Activated CD8-positive, alpha-beta memory T cell treated with anti-CD3 and anti-CD28 coated beads, Interleukin-2, amount 50 U/mL, for 4 hours (primary cell): ENCODE data around the gene MFSD8.
"Not testable (repeated sequence)": the region's sequence is repeated elsewhere in the genome, so short reads cannot be mapped to it uniquely, and the experiment has no call there.

ENCODE experiments used
- DNase-seq: peaks from one replicate; pipeline ENCODE4 v3.0.0-alpha.2; 2020

MFSD8 gene

GRCh38 chr4:127931836-127932235 is 33.1 kb downstream of the MFSD8 start:
- DNase-seq, result not testable (repeated sequence)

DNA sequence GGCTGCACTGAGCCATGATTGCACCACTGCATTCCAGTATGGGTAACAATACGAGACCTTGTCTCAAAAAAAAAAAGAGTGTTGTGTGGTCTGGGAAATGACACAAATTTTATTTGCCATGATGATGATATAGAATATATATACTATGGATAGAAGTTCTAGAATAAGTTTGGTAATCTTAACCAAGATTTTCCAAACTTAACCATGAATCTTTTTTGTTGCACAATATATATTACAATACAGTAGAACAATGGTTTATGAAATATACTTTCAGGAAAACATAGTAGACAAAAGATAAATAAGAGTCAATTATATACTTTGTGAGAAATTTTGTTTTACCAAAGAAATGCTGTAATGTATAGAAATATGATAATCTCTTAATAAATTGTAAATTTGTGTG is 34.8 kb downstream of the MFSD8 start:
- DNase-seq, result no peak

GRCh38 chr4:127925720-127926119 is 39.3 kb downstream of the MFSD8 start:
- not testable (repeated sequence) for DNase-seq

DNA sequence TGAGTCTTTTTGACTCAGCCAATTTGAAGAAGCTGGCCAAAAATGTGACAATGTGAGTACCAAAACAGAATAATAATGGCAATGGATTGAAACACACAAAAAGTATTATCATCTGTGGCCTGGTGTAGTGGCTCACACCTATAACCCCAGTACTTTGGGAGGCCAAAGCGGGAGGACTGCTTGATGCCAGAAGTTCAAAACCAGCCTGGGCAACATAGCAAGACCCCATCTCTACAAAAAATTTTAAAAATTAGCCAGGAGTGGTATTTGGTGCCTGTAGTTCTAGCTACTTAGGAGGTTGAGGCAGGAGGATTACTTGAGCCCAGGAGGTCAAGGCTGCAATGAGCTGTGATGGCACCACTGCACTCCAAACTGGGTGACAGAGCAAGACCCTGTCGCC is 42.7 kb downstream of the MFSD8 start:
- no peak for DNase-seq

DNA sequence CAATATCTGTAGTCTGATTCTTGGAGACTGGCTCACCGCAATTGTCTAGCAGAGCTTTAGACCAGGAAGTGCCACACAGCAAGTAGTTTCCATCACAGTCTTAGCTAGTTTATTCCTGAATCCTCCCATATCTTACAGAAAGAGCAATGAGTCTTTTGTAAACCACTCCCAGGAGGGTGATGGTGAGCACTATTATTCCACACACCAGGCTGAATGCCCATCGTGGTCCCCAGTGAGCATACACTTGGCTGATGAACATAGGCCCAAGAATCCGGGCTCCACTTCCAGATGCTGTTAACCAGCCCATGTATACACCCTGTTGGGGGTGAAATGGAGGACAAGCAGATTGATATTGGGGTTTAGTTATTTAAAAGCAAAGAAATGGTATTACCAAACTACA is 44.5 kb downstream of the MFSD8 start:
- DNase-seq, result no peak

GRCh38 chr4:127917151-127917550 is 47.8 kb downstream of the MFSD8 start:
- DNase-seq, result no peak

- no peak for DNase-seq
Measured at GRCh38 chr4:127916512-127916911, 48.5 kb downstream of the MFSD8 start.

DNA sequence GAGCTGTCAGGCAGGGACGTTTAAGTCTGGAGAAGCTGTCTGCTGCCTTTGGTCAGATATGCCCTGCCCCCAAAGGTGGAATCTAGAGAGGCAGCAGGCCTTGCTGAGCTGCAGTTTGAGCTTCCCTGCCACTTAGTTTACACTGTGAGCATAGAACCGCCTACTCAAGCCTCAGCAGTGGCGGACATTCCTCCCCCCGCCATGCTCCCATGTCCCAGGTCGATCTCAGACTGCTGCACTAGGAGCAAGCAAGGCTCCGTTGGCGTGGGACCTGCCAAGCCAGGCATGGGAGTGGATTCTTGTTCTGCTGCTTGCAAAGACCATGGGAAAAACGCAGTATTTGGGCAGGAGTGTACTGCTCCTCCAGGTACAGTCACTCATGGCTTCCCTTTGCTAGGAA is 59.9 kb downstream of the MFSD8 start:
- no peak for DNase-seq

DNA sequence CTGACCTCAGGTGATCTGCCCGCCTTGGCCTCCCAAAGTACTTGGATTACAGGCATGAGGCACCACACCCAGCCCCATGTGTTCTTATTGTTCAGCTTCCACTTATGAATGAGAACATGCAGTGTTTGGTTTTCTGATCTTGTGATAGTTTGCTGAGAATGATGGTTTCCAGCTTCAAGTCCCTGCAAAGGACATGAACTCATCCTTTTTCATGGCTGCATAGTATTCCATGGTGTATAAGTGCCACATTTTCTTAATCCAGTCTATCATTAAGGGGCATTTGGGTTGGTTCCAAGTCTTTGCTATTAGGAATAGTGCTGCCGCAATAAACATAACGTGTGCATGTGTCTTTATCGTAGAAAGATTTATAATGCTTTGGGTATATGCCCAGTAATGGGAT is 65.3 kb downstream of the MFSD8 start:
- DNase-seq, result not testable (repeated sequence)

DNA sequence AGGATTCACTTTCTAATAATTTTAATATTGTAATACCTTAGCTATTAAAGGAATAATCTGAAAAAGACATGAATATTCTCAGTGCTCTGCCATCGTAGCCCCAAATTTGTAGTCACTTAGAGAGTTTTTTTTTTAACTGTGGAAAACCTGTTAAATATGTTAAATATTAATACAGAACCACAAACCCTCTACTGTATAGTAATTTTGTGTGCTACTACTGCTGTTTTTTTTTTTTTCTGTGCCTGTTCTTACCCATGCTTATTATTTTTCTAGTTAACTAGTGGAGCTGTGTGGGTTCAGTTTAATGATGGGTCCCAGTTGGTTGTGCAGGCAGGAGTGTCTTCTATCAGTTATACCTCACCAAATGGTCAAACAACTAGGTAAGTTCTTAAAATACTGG is 68.4 kb downstream of the MFSD8 start:
- DNase-seq, result no peak

GRCh38 chr4:127896069-127896468 is 68.9 kb downstream of the MFSD8 start:
- no peak for DNase-seq

- DNase-seq, result no peak
Measured at GRCh38 chr4:127889903-127890302, 75.1 kb downstream of the MFSD8 start.

DNA sequence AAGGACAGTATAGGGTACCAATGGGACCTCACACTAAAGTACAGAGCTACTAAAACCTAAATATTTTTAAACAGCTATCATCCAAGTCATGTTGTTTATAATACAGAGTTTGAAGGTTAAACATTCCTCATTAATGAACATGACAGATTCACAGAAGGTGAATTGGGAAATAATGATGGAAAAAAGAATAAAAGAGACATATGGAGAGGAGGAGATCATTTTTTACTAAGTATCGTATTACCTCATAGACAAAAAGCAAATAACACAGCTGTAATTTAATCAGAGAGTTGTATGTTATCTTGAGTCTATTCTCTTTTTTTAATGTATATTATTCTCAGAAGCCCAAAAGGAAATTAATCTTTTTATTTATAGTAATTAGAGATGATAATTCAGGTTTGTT is 76.4 kb downstream of the MFSD8 start:
- DNase-seq, result no peak

DNA sequence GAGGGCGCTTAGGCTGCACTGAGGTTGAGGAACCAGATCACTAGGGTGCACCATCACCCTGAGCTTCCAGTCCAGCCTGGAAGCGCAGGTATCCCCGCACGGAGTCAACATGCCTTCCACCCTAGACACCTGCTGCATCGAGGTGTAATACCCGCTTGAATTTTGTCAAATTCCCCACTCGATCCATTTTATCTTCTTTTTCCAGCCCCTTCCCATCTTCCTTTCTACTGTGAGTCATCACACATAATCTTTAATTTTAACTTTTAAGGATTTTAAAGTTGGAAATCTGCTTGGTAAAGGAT is 83.5 kb downstream of the MFSD8 start:
- no peak for DNase-seq

DNA sequence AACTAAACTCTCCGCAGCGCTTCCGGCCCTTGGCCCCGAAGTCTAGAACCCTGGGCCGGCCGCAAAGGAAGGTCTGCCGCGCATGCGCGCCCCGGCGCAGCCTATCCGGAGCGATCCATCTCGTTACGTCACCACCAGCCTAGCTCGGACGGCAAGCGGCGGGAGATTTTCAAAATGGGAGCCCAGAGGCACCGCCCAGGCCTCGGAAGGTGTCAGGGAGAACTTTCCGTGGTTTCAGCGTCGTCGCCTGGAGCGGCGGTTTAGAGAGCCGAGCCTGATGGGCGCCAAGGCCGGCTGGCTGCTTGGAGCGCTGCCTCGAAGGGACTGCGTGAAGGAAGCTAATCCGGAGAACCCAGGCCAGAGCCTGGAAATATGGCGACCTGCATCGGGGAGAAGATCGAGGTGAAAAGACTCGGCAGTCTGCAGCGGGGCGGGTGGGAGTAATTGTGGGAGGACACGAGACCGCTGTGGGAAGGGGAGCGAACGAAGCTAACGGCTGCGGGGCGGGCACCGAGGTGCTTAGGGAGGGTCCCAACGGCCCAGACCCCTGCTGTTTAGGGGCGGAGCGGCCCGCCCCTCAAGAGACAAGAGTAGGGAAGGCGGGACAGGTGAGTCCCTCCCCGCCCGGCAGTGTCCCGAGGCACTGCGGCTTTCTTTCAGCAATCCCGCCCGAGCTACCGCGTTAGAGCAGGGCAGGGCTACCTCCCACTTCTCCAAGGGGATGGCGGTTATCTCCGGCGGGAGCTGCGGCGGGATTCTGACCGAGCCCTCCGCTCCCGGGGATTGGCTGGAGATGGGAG is 84.0 kb downstream of the MFSD8 start, which contains the start of gene PLK4:
PLK4 (plus strand) TSS at position 131 of the 800 bp plus-strand sequence; CDS start at position 373, 242 bp downstream.
- peak; percentile 93 for DNase-seq

GRCh38 chr4:127875791-127876190 is 89.2 kb downstream of the MFSD8 start:
- DNase-seq, result no peak

DNA sequence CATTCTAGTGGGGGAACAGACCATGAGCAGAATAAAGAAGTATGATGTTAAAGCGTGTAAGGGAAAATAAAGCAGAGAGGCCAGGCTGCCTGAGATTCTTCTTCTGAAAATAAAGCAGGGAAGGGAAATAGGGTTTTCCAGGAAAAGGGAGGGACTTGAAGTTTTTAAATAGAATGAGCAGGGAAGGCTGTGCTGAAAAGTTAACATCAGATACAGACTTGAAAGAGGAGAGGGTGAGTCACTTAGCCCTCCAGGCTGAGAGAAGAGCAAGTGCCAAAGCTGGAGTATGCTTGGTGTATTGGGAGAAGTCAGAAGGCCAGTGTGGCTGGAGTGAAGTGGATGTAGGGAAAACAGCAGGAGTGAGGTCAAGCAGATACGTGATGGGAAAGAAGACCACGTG is 94.3 kb downstream of the MFSD8 start:
- no peak for DNase-seq

DNA sequence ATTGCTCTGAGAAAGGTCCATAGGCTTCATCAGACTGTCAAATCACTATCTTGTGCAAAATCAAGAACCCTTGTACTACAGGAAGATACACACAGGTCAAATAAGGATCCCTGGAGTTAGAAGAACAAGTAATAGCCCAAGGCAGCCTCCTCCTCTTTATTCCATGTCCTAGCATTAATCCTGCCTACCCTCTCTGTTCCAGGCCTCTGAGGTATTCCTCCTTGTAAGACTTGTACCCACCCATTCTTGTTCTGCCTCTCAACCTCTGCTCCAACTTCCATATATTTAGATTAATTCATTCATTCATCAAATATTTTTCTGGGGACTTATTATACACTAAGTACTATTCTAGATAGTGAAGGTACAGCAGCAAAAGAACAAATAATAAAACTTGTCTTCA is 94.7 kb downstream of the MFSD8 start:
- no peak for DNase-seq

DNA sequence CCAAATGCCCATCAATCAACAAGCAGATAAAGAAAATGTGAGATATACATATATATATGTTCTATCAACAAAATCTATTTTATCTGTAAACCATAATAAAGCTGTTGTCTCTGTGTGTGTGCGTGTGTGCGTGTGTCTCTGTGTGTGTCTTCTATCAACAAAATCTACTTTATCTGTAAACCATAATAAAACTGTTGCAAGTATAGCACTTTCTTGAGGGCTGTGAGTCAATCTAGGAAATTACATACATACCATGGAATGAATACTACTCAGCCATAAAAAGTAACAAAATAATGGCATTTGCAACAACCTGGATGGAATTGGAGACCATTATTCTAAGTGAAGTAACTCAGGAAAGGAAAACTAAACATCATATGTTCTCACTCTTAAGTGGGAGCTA is 96.8 kb downstream of the MFSD8 start:
- DNase-seq, result no peak
